ENCODE measurements around the gene TMEM38A.
"Not testable (repeated sequence)": the region's sequence is repeated elsewhere in the genome, so short reads cannot be mapped to it uniquely, and the experiment has no call there.

The TMEM38A gene

DNA sequence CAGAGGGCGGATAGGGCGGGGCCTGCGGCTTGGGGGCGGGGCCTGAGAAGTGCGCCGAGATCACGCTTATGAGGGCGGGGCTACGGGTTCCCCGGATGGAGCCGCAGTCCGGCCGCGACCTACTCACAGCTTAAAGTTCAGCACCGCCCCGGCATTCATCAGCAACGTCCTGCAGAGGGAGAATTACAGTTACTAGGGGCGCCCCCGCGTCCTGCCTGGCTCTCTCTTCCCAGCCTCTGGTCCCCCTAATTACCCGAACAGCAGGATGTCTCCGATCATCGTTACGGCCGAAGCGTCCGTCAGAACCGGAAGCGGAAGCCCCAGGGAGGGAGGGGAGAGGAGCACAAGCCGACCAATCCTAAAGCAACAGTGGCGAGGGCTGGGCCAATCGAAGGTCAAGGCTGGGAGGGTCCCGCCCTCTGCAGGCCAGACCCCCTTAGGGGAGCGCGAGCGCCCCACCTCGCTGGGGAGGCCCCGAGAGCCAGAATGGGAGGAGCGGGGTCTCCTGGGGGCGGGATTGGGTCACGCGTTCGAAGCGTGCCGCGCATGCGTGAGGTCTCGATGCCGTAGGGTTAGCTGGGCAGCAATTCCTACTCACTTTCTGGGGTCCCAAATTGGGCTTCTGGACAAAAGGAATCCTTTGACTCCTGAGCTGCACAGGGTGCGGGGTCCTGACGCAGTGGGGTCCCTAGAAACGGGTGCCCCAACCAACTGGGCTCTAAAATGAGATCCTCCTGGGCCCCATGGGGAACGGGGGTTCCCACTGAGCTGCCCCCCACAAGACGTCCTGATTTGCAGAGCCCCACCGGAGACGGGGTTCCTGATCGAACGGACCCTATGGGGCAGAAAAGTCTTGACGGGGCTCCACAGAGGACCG, 869 bp upstream of the TMEM38A start, which contains the start of gene SMIM7:
TSS of gene SMIM7 (minus strand) at position 313 of the 877 bp plus-strand sequence. CDS start at position 279, 34 bp downstream.
- H3K36me3 ChIP-seq (ENCODE audit: insufficient read depth, low read length): peaks cover 38% of the 10 kb centered on the region
- peaks cover 22% of the 10 kb centered on the region for H3K4me1 ChIP-seq (ENCODE audit: insufficient read depth, low read length)
- H3K27me3 ChIP-seq (ENCODE audit: control insufficient read depth in 1 of 2, insufficient read depth in 2 of 2, low read length in 2 of 2): no peaks in the 10 kb centered on the region
- peak within 1 kb of the TSS; percentile 93 for H3K27ac ChIP-seq (ENCODE audit: low read depth, low read length)
- peak within 1 kb of the TSS; percentile 84 for H3K9ac ChIP-seq (ENCODE audit: low read length)
- H3K9me3 ChIP-seq (ENCODE audit: low read length): no peaks in the 10 kb centered on the region
- peak within 1 kb of the TSS; percentile 87 to 96 for H3K4me3 ChIP-seq (ENCODE audit: low read depth in 1 of 2, low read length in 2 of 2)

DNA sequence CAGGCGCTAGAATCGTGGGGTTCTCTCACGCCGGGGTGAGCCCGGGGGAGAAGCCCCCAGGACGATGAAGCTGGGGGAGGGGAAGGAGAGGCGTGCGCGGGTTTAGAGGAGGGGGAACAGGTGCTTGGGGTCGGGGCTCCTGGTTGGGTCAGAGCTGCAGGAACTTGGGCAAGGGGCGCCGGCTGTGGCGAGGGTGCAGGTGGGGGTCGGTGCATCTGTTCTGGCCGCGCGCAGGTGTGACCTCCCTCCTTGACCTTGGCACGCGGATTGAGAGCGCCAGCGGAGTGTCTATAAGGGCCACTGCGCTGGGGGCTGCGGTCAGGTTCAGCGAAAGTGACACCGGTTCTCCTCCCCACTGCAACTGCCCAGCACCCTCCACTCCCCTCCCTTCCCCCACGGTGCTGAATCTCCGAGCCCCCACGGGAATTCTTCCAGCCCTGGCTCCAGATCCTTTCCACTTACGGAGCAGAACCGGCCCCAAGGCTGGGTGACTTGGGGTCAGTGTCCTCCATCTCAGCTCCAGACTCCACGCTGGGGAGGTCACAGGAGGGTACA, 618 bp downstream of the TMEM38A start:
- Histone ChIP-seq H3K9ac (ENCODE audit: low read length) (no peak overlapping the region), H3K9me3 (ENCODE audit: low read length) (no peaks in the 10 kb centered on the region), H3K27ac (ENCODE audit: low read depth, low read length) (peak overlapping the region; percentile 80), H3K27me3 (ENCODE audit: control insufficient read depth in 1 of 2, insufficient read depth in 2 of 2, low read length in 2 of 2) (no peaks in the 10 kb centered on the region), H3K4me3 (ENCODE audit: low read depth in 1 of 2, low read length in 2 of 2) (peak overlapping the region; percentile 65 to 96), H3K36me3 (ENCODE audit: insufficient read depth, low read length) (peaks cover 24% of the 10 kb centered on the region), H3K4me1 (ENCODE audit: insufficient read depth, low read length) (peaks cover 22% of the 10 kb centered on the region)

GRCh38 chr19:16668176-16668575, 7.2 kb downstream of the TMEM38A start:
- Histone ChIP-seq H3K27me3 (ENCODE audit: control insufficient read depth in 1 of 2, insufficient read depth in 2 of 2, low read length in 2 of 2) (no peaks in the 10 kb centered on the region), H3K4me3 (ENCODE audit: low read depth in 1 of 2, low read length in 2 of 2) (no peak overlapping the region), H3K36me3 (ENCODE audit: insufficient read depth, low read length) (no peaks in the 10 kb centered on the region), H3K4me1 (ENCODE audit: insufficient read depth, low read length) (no peaks in the 10 kb centered on the region), H3K27ac (ENCODE audit: low read depth, low read length) (no peak overlapping the region), H3K9me3 (ENCODE audit: low read length) (no peaks in the 10 kb centered on the region), H3K9ac (ENCODE audit: low read length) (no peak overlapping the region)

DNA sequence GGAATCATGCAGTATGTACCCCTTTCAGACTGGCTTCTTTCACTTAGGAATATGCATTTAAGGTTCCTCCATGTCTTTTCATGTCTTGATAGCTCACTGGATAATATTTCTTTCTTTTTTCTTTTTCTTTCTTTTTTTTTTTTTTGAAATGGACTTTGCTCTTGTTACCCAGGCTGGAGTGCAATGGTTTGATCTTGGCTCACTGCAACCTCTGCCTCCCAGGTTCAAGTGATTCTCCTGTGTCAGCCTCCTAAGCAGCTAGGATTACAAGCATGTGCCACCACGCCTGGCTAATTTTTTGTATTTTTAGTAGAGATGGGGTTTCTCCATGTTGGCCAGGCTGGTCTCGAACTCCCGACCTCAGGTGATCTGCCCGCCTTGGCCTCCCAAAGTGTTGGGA, 7.8 kb downstream of the TMEM38A start:
- not testable (repeated sequence) for H3K9ac ChIP-seq (ENCODE audit: low read length)

GRCh38 chr19:16670291-16670690, 9.4 kb downstream of the TMEM38A start:
- Histone ChIP-seq H3K36me3 (ENCODE audit: insufficient read depth, low read length) (no peaks in the 10 kb centered on the region), H3K9ac (ENCODE audit: low read length) (no peak overlapping the region), H3K27me3 (ENCODE audit: control insufficient read depth in 1 of 2, insufficient read depth in 2 of 2, low read length in 2 of 2) (no peaks in the 10 kb centered on the region), H3K27ac (ENCODE audit: low read depth, low read length) (no peak overlapping the region), H3K9me3 (ENCODE audit: low read length) (no peaks in the 10 kb centered on the region), H3K4me1 (ENCODE audit: insufficient read depth, low read length) (no peaks in the 10 kb centered on the region), H3K4me3 (ENCODE audit: low read depth in 1 of 2, low read length in 2 of 2) (no peak overlapping the region)

More for the DNA sequence above, 7.8 kb downstream of the TMEM38A start:
- not testable (repeated sequence) for H3K27ac ChIP-seq (ENCODE audit: low read depth, low read length); H3K36me3 ChIP-seq (ENCODE audit: insufficient read depth, low read length); H3K27me3 ChIP-seq (ENCODE audit: control insufficient read depth in 1 of 2, insufficient read depth in 2 of 2, low read length in 2 of 2); H3K4me3 ChIP-seq (ENCODE audit: low read depth in 1 of 2, low read length in 2 of 2); H3K4me1 ChIP-seq (ENCODE audit: insufficient read depth, low read length); H3K9me3 ChIP-seq (ENCODE audit: low read length)

- H3K27ac ChIP-seq (ENCODE audit: low read depth, low read length): no peak overlapping the region
- H3K27me3 ChIP-seq (ENCODE audit: control insufficient read depth in 1 of 2, insufficient read depth in 2 of 2, low read length in 2 of 2): no peaks in the 10 kb centered on the region
- no peaks in the 10 kb centered on the region for H3K36me3 ChIP-seq (ENCODE audit: insufficient read depth, low read length)
These were observed 10.8 kb downstream of the TMEM38A start for GRCh38 chr19:16671652-16672274.

GRCh38 chr19:16673231-16673630, 12.3 kb downstream of the TMEM38A start:
- Histone ChIP-seq H3K27me3 (ENCODE audit: control insufficient read depth in 1 of 2, insufficient read depth in 2 of 2, low read length in 2 of 2) (no peaks in the 10 kb centered on the region), H3K4me1 (ENCODE audit: insufficient read depth, low read length) (no peaks in the 10 kb centered on the region), H3K27ac (ENCODE audit: low read depth, low read length) (no peak overlapping the region), H3K36me3 (ENCODE audit: insufficient read depth, low read length) (no peaks in the 10 kb centered on the region), H3K9me3 (ENCODE audit: low read length) (no peaks in the 10 kb centered on the region), H3K4me3 (ENCODE audit: low read depth in 1 of 2, low read length in 2 of 2) (no peak overlapping the region), H3K9ac (ENCODE audit: low read length) (no peak overlapping the region)

More at GRCh38 chr19:16671652-16672274, 10.8 kb downstream of the TMEM38A start:
- Histone ChIP-seq H3K4me3 (ENCODE audit: low read depth in 1 of 2, low read length in 2 of 2) (no peak overlapping the region), H3K9me3 (ENCODE audit: low read length) (no peaks in the 10 kb centered on the region), H3K4me1 (ENCODE audit: insufficient read depth, low read length) (no peaks in the 10 kb centered on the region), H3K9ac (ENCODE audit: low read length) (no peak overlapping the region)

DNA sequence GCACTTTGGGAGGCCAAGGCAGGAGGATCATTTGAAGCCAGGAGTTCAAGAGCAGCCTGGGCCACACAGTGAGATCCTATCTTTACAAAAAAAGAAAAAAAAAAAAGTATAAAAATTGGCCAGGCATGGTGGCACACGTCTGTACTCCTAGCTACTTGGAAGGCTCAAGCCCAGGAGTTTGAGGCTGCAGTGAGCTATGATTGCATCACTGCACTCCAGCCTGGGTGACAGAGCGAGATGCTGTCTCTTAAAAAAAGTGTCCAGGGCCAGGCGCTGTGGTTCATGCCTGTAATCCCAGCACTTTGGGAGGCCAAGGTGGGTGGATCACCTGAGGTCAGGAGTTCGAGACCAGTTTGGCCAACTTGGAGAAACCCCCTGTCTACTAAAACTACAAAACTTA, 12.9 kb downstream of the TMEM38A start:
- not testable (repeated sequence) for H3K9me3 ChIP-seq (ENCODE audit: low read length); H3K27ac ChIP-seq (ENCODE audit: low read depth, low read length); H3K36me3 ChIP-seq (ENCODE audit: insufficient read depth, low read length); H3K27me3 ChIP-seq (ENCODE audit: control insufficient read depth in 1 of 2, insufficient read depth in 2 of 2, low read length in 2 of 2); H3K4me3 ChIP-seq (ENCODE audit: low read depth in 1 of 2, low read length in 2 of 2); H3K4me1 ChIP-seq (ENCODE audit: insufficient read depth, low read length); H3K9ac ChIP-seq (ENCODE audit: low read length)

GRCh38 chr19:16676101-16676798, 15.3 kb downstream of the TMEM38A start:
- Histone ChIP-seq H3K9ac (ENCODE audit: low read length) (no peak overlapping the region), H3K4me3 (ENCODE audit: low read depth in 1 of 2, low read length in 2 of 2) (no peak overlapping the region), H3K9me3 (ENCODE audit: low read length) (no peaks in the 10 kb centered on the region), H3K4me1 (ENCODE audit: insufficient read depth, low read length) (no peaks in the 10 kb centered on the region), H3K27me3 (ENCODE audit: control insufficient read depth in 1 of 2, insufficient read depth in 2 of 2, low read length in 2 of 2) (no peaks in the 10 kb centered on the region), H3K27ac (ENCODE audit: low read depth, low read length) (no peak overlapping the region), H3K36me3 (ENCODE audit: insufficient read depth, low read length) (peaks cover 12% of the 10 kb centered on the region)

GRCh38 chr19:16677055-16677454, 16.1 kb downstream of the TMEM38A start:
- H3K4me1 ChIP-seq (ENCODE audit: insufficient read depth, low read length): no peaks in the 10 kb centered on the region
- no peak overlapping the region for H3K4me3 ChIP-seq (ENCODE audit: low read depth in 1 of 2, low read length in 2 of 2)
- no peaks in the 10 kb centered on the region for H3K27me3 ChIP-seq (ENCODE audit: control insufficient read depth in 1 of 2, insufficient read depth in 2 of 2, low read length in 2 of 2)
- no peak overlapping the region for H3K27ac ChIP-seq (ENCODE audit: low read depth, low read length)
- H3K9ac ChIP-seq (ENCODE audit: low read length): no peak overlapping the region
- no peaks in the 10 kb centered on the region for H3K9me3 ChIP-seq (ENCODE audit: low read length)
- H3K36me3 ChIP-seq (ENCODE audit: insufficient read depth, low read length): peaks cover 20% of the 10 kb centered on the region

DNA sequence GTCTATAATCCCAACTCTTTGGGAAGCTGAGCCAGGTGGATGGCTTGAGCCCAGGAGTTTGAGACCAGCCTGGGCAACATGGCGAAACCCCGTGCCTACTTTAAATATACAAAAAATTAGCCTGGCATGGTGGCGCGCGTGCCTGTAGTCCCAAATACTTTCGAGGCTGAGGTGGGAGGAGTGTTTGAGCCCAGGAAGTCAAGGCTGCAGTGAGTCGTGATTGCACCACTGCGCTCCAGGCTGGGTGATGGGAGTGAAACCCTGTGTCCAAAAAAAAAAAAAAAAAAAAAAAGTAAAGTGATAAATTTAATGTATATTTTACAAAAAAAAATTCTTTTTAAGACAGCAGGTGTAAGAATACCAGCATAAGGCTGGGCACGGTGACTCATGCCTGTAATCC, 17.6 kb downstream of the TMEM38A start:
- Histone ChIP-seq H3K36me3 (ENCODE audit: insufficient read depth, low read length) (peaks cover 25% of the 10 kb centered on the region), H3K4me1 (ENCODE audit: insufficient read depth, low read length) (no peaks in the 10 kb centered on the region), H3K27me3 (ENCODE audit: control insufficient read depth in 1 of 2, insufficient read depth in 2 of 2, low read length in 2 of 2) (no peaks in the 10 kb centered on the region), H3K4me3 (ENCODE audit: low read depth in 1 of 2, low read length in 2 of 2) (no peak overlapping the region), H3K9me3 (ENCODE audit: low read length) (no peaks in the 10 kb centered on the region), H3K27ac (ENCODE audit: low read depth, low read length) (no peak overlapping the region), H3K9ac (ENCODE audit: low read length) (no peak overlapping the region)
